BLaER1 treated with 17β-estradiol and CSF1 and Interleukin-3, amounts not matched to agents 10 nM and 100 nM (cell line): ENCODE results near the gene MRPL21.

ENCODE experiments used
- H3K27ac ChIP-seq, 11 experiments: shearing (Covaris generic); formaldehyde crosslinking; 2 replicates each; pipeline ENCODE4 v1.8.1; 2022
- H3K27me3 ChIP-seq, 11 experiments: shearing (Covaris generic); formaldehyde crosslinking; 2 replicates each; pipeline ENCODE4 v1.8.1; 2022
- H3K36me3 ChIP-seq, 11 experiments: shearing (Covaris generic); formaldehyde crosslinking; 2 replicates each; pipeline ENCODE4 v1.8.1; 2022
- H3K4me1 ChIP-seq, 10 experiments: shearing (Covaris generic); formaldehyde crosslinking; 2 replicates each; pipeline ENCODE4 v1.8.1; 2022
- H3K4me2 ChIP-seq, 11 experiments: shearing (Covaris generic); formaldehyde crosslinking; 2 replicates each; pipeline ENCODE4 v1.8.1; 2022
- H3K4me3 ChIP-seq, 10 experiments: shearing (Covaris generic); formaldehyde crosslinking; 2 replicates each; pipeline ENCODE4 v1.8.1; 2022
- H3K9ac ChIP-seq, 11 experiments: shearing (Covaris generic); formaldehyde crosslinking; 2 replicates each; pipeline ENCODE4 v1.8.1; 2022
- H3K9me3 ChIP-seq, 11 experiments: shearing (Covaris generic); formaldehyde crosslinking; replicated peaks in 1 of 11; 2 replicates each; pipeline ENCODE4 v1.8.1; 2022
- H4K20me1 ChIP-seq, 11 experiments: shearing (Covaris generic); formaldehyde crosslinking; 2 replicates each; pipeline ENCODE4 v1.8.1; 2022
- Cebpa-rat ChIP-seq, 11 experiments: shearing (Covaris generic); IDR thresholded peaks; 2 replicates each; pipeline ENCODE4 v1.8.1; 2022

Gene MRPL21

GRCh38 chr11:68903288-68904247, at the start of gene MRPL21, which contains the start of gene IGHMBP2:
TSS of gene MRPL21 (minus strand) at chr11:68903832. CDS start at chr11:68903810, 22 bp downstream.
TSS of gene IGHMBP2 (plus strand) at chr11:68903891. CDS start at chr11:68903953, 62 bp downstream.
- Histone ChIP-seq H3K9me3 (no peaks in the 10 kb centered on the region), H3K9ac (peak within 1 kb of the TSS; percentile 88 to 97 (median 91)), H3K27ac (peak within 1 kb of the TSS; percentile 77 to 90 (median 84)), H3K4me1 (peaks cover 26 to 40% (median 35%) of the 10 kb centered on the region in 10 experiments), H3K4me3 (peak within 1 kb of the TSS; percentile 83 to 98 (median 92)), H3K36me3 (peaks cover 41 to 61% (median 51%) of the 10 kb centered on the region in 11 experiments), H3K27me3 (no peaks in the 10 kb centered on the region), H4K20me1 (peaks cover 0 to 66% (median 44%) of the 10 kb centered on the region in 11 experiments; a peak in 21 of 22 replicates), H3K4me2 (peak within 1 kb of the TSS; percentile 82 to 98 (median 91))
- TF ChIP-seq Cebpa-rat (IDR thresholded peaks at IDR 0.05) = no peak

GRCh38 chr11:68950762-68951161, 47.1 kb upstream of the MRPL21 start:
- H3K9ac ChIP-seq = no peak overlapping the region
- H3K4me3 ChIP-seq = no peak overlapping the region
- peak overlapping the region in 1 of 11 experiments; percentile 9; a peak in 1 of 22 replicates for H3K4me2 ChIP-seq
- no peaks in the 10 kb centered on the region for H3K9me3 ChIP-seq
- no peak for TF ChIP-seq Cebpa-rat (IDR thresholded peaks at IDR 0.05)
- no peak overlapping the region for H3K27ac ChIP-seq
- H3K27me3 ChIP-seq = no peaks in the 10 kb centered on the region
- no peaks in the 10 kb centered on the region for H3K36me3 ChIP-seq
- H4K20me1 ChIP-seq = no peaks in the 10 kb centered on the region
- H3K4me1 ChIP-seq = peaks cover 8 to 25% (median 17%) of the 10 kb centered on the region in 10 experiments

GRCh38 chr11:68950270-68950669, 46.6 kb upstream of the MRPL21 start:
- peaks cover 4 to 21% (median 13%) of the 10 kb centered on the region in 10 experiments for H3K4me1 ChIP-seq
- H3K27ac ChIP-seq = no peak overlapping the region
- no peaks in the 10 kb centered on the region for H3K27me3 ChIP-seq
- no peak overlapping the region for H3K9ac ChIP-seq
- H3K9me3 ChIP-seq = no peaks in the 10 kb centered on the region
- no peaks in the 10 kb centered on the region for H4K20me1 ChIP-seq
- H3K4me2 ChIP-seq = no peak overlapping the region
- TF ChIP-seq Cebpa-rat (IDR thresholded peaks at IDR 0.05) = no peak
- H3K36me3 ChIP-seq = no peaks in the 10 kb centered on the region
- no peak overlapping the region for H3K4me3 ChIP-seq

- H3K4me3 ChIP-seq = no peak overlapping the region
- no peaks in the 10 kb centered on the region for H4K20me1 ChIP-seq
- TF ChIP-seq Cebpa-rat (IDR thresholded peaks at IDR 0.05) = no peak
- no peaks in the 10 kb centered on the region for H3K9me3 ChIP-seq
- H3K27me3 ChIP-seq = no peaks in the 10 kb centered on the region
- peaks cover 0 to 17% (median 8%) of the 10 kb centered on the region in 10 experiments; a peak in 11 of 20 replicates for H3K4me1 ChIP-seq
- no peak overlapping the region for H3K4me2 ChIP-seq
- H3K27ac ChIP-seq = no peak overlapping the region
- H3K36me3 ChIP-seq = no peaks in the 10 kb centered on the region
- no peak overlapping the region for H3K9ac ChIP-seq
These were observed 45.3 kb upstream of the MRPL21 start for GRCh38 chr11:68948935-68949334.

- H3K9me3 ChIP-seq = no peaks in the 10 kb centered on the region
- no peak for TF ChIP-seq Cebpa-rat (IDR thresholded peaks at IDR 0.05)
- H4K20me1 ChIP-seq = no peaks in the 10 kb centered on the region
- no peaks in the 10 kb centered on the region for H3K36me3 ChIP-seq
- no peak overlapping the region for H3K4me3 ChIP-seq
- H3K27ac ChIP-seq = no peak overlapping the region
- H3K4me2 ChIP-seq = peak overlapping the region in 1 of 11 experiments; percentile 30; a peak in 2 of 22 replicates
- H3K4me1 ChIP-seq = peaks cover 0 to 17% (median 9%) of the 10 kb centered on the region in 10 experiments; a peak in 12 of 20 replicates
- H3K27me3 ChIP-seq = no peaks in the 10 kb centered on the region
- no peak overlapping the region; a peak in 1 of 22 replicates for H3K9ac ChIP-seq
These were observed 44.9 kb upstream of the MRPL21 start for GRCh38 chr11:68948496-68948895.

GRCh38 chr11:68947151-68947550, 43.5 kb upstream of the MRPL21 start:
- 0 out of 22 replicates have a peak, but pooled peaks of 1 of the 11 experiments have one; percentile 29 for TF ChIP-seq Cebpa-rat (IDR thresholded peaks at IDR 0.05)
- no peak overlapping the region for H3K9ac ChIP-seq
- no peaks in the 10 kb centered on the region for H3K9me3 ChIP-seq

GRCh38 chr11:68946416-68947090, 42.9 kb upstream of the MRPL21 start:
- no peak overlapping the region for H3K4me3 ChIP-seq

More at GRCh38 chr11:68947151-68947550, 43.5 kb upstream of the MRPL21 start:
- H3K4me2 ChIP-seq = no peak overlapping the region
- H3K27me3 ChIP-seq = no peaks in the 10 kb centered on the region
- H3K4me3 ChIP-seq = no peak overlapping the region
- H3K36me3 ChIP-seq = no peaks in the 10 kb centered on the region
- peaks cover 0 to 28% (median 20%) of the 10 kb centered on the region in 10 experiments; a peak in 16 of 20 replicates for H3K4me1 ChIP-seq
- H4K20me1 ChIP-seq = 0 out of 22 replicates have a peak, but pooled peaks cover 0 to 6% (median 0%) of the 10 kb centered on the region in 11 experiments
- no peak overlapping the region for H3K27ac ChIP-seq

GRCh38 chr11:68942751-68943271, 39.2 kb upstream of the MRPL21 start:
- H3K27me3 ChIP-seq = no peaks in the 10 kb centered on the region
- H3K36me3 ChIP-seq = peaks cover 8 to 33% (median 17%) of the 10 kb centered on the region in 11 experiments
- peaks cover 20 to 49% (median 33%) of the 10 kb centered on the region in 10 experiments for H3K4me1 ChIP-seq
- peak overlapping the region in 1 of 11 experiments; percentile 18; a peak in 1 of 22 replicates for H3K27ac ChIP-seq
- peaks cover 0 to 47% (median 12%) of the 10 kb centered on the region in 11 experiments; a peak in 14 of 22 replicates for H4K20me1 ChIP-seq
- H3K9ac ChIP-seq = no peak overlapping the region
- no peak for TF ChIP-seq Cebpa-rat (IDR thresholded peaks at IDR 0.05)
- H3K4me3 ChIP-seq = no peak overlapping the region
- no peaks in the 10 kb centered on the region for H3K9me3 ChIP-seq
- H3K4me2 ChIP-seq = peak overlapping the region in 4 of 11 experiments; percentile 30 to 91 (median 66); a peak in 7 of 22 replicates

More at GRCh38 chr11:68946416-68947090, 42.9 kb upstream of the MRPL21 start:
- Histone ChIP-seq H3K36me3 (no peaks in the 10 kb centered on the region; a peak in 1 of 22 replicates), H3K9ac (no peak overlapping the region), H3K27me3 (no peaks in the 10 kb centered on the region), H3K4me2 (no peak overlapping the region), H3K27ac (no peak overlapping the region), H4K20me1 (peaks cover 0 to 11% (median 0%) of the 10 kb centered on the region in 11 experiments; a peak in 1 of 22 replicates), H3K9me3 (no peaks in the 10 kb centered on the region), H3K4me1 (peaks cover 0 to 32% (median 20%) of the 10 kb centered on the region in 10 experiments; a peak in 16 of 20 replicates)
- no peak for TF ChIP-seq Cebpa-rat (IDR thresholded peaks at IDR 0.05)
